HepG2 (cell line): Measurements from ENCODE around the gene MUL1. TPM values are rescaled to one million over a fixed set of nuclear protein-coding genes. Genes with fewer than 3 reads are reported as not detected.

Experiments
- CAMTA2 ChIP-seq: sonication (generic); formaldehyde crosslinking; IDR thresholded peaks from 2 replicates; pipeline ENCODE4 v1.4.0; 2020; ENCODE audit warnings: mild to moderate bottlenecking, missing genetic modification reagents, borderline replicate concordance
- CREM ChIP-seq, 2 experiments: sonication (generic) in 1 of 2; formaldehyde crosslinking in 1 of 2; IDR thresholded peaks; 2 replicates each; pipeline versions ENCODE4 v1.4.0 to v1.6.1; 2016 to 2020; ENCODE audit warnings: antibody characterized with exemption in 1 of 2, mild to moderate bottlenecking in 1 of 2, missing genetic modification reagents in 1 of 2
- FOXP1 ChIP-seq, 2 experiments: fragments of 450-650 bp in 1 of 2; IDR thresholded peaks; 2 replicates each; pipeline ENCODE4 v1.6.1; 2017 to 2018; ENCODE audit warnings: antibody characterized with exemption in 1 of 2
- HOXA9 ChIP-seq: sonication (generic); formaldehyde crosslinking; IDR thresholded peaks from 2 replicates; pipeline ENCODE4 v1.8.1; 2022; ENCODE audit warnings: missing genetic modification reagents, mild to moderate bottlenecking, moderate library complexity, borderline replicate concordance
- PITX1 ChIP-seq: sonication (generic); formaldehyde crosslinking; IDR thresholded peaks from 2 replicates; pipeline ENCODE4 v1.5.1; 2020; ENCODE audit warnings: mild to moderate bottlenecking, missing genetic modification reagents
- RBAK ChIP-seq: sonication (generic); formaldehyde crosslinking; IDR thresholded peaks from 2 replicates; pipeline ENCODE4 v1.5.1; 2020; ENCODE audit warnings: mild to moderate bottlenecking, missing genetic modification reagents
- YEATS2 ChIP-seq: sonication (generic); formaldehyde crosslinking; IDR thresholded peaks from 2 replicates; pipeline ENCODE4 v1.4.0; 2020; ENCODE audit warnings: missing genetic modification reagents, borderline replicate concordance
- ZNF12 ChIP-seq: sonication (generic); formaldehyde crosslinking; IDR thresholded peaks from 2 replicates; pipeline ENCODE4 v1.5.0; 2020; ENCODE audit warnings: missing genetic modification reagents
- ZNF432 ChIP-seq: sonication (generic); formaldehyde crosslinking; IDR thresholded peaks from 2 replicates; pipeline ENCODE4 v1.5.0; 2020; ENCODE audit warnings: missing genetic modification reagents, mild to moderate bottlenecking, borderline replicate concordance
- ZNF879 ChIP-seq: sonication (generic); formaldehyde crosslinking; IDR thresholded peaks from 2 replicates; pipeline ENCODE4 v1.8.1; 2023; ENCODE audit warnings: missing genetic modification reagents
- polyA plus RNA-seq, 8 experiments: library from polyadenylated mRNA; depleted of rRNA in 3 of 8; stranded (reverse) in 7 of 8; unstranded in 1 of 8; fragments of >200 nt; fragmentation: Illumina TruSeq in 4 of 8; extraction: Trizol in 4 of 8; gene quantifications; 2 replicates each; pipeline versions ENCODE4 v1.2.1 to v1.2.3, GENCODE V29; 2011 to 2016; ENCODE audit warnings: low read depth in 4 of 8, missing spikeins in 1 of 8, mixed read lengths in 1 of 8; ENCODE audit not compliant: insufficient read depth in 1 of 8
- total RNA-seq, 5 experiments: library from RNA; depleted of rRNA; stranded (reverse); fragments of >200 nt; fragmentation: Illumina TruSeq; extraction: Trizol; gene quantifications; 2 replicates each; pipeline ENCODE4 v1.2.3, GENCODE V29; 2016; ENCODE audit warnings: low read depth in 1 of 5
- TF ChIP-seq, protein P1 (sequence below): sonication (generic); formaldehyde crosslinking; conservative IDR thresholded peaks from 2 replicates; pipeline ENCODE4 v1.4.0; 2020; ENCODE audit warnings: missing genetic modification reagents
- TF ChIP-seq, protein P2 (sequence below): sonication (generic); formaldehyde crosslinking; conservative IDR thresholded peaks from 2 replicates; pipeline ENCODE4 v1.8.0; 2022; ENCODE audit warnings: low read depth, missing genetic modification reagents
- TF ChIP-seq, protein P3 (sequence below): sonication (generic); formaldehyde crosslinking; conservative IDR thresholded peaks from 2 replicates; pipeline ENCODE4 v1.8.0; 2022; ENCODE audit warnings: mild to moderate bottlenecking, moderate library complexity, missing genetic modification reagents
- TF ChIP-seq, protein P4 (sequence below): conservative IDR thresholded peaks from 2 replicates; pipeline ENCODE4 v1.6.1; 2018; ENCODE audit warnings: missing genetic modification reagents
- TF ChIP-seq, protein P5 (sequence below): IDR thresholded peaks from 2 replicates; pipeline ENCODE4 v1.6.1; 2016
- TF ChIP-seq, protein P6 (sequence below), 2 experiments: sonication (generic) in 1 of 2; formaldehyde crosslinking in 1 of 2; IDR thresholded peaks; 2 replicates each; pipeline versions ENCODE4 v1.5.1 to v1.6.1; 2011 to 2020; ENCODE audit warnings: borderline replicate concordance in 1 of 2, low read depth in 1 of 2, low read length in 1 of 2, mild to moderate bottlenecking in 1 of 2, missing genetic modification reagents in 1 of 2, moderate library complexity in 1 of 2

Gene MUL1
- total and polyA plus RNA-seq, 2 of the 13 experiments (the other 11 are each of a cell fraction or from before 2014, with no cell fraction given) = 21.5 to 26.5 TPM

DNA sequence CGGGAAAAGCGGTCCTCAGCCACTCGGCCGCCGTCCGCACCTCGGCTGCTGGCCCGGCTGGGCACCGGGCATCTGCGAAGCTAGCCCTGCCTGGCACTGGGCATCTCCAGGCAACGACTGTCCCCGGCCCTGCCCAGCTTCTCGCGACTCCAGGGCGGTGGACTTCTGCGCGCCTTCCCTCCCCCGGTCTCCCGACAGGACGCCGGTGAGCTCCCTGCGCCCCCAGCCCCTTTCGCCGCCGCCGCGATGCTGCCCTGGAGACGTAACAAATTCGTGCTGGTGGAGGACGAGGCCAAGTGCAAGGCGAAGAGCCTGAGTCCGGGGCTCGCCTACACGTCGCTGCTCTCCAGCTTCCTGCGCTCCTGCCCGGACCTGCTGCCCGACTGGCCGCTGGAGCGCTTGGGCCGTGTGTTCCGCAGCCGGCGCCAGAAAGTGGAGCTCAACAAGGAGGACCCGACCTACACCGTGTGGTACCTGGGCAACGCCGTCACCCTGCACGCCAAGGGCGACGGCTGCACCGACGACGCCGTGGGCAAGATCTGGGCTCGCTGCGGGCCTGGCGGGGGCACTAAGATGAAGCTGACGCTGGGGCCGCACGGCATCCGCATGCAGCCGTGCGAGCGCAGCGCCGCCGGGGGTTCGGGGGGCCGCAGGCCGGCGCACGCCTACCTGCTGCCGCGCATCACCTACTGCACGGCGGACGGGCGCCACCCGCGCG, 44.9 kb upstream of the MUL1 start (continued):
- TF ChIP-seq, protein P1, sequence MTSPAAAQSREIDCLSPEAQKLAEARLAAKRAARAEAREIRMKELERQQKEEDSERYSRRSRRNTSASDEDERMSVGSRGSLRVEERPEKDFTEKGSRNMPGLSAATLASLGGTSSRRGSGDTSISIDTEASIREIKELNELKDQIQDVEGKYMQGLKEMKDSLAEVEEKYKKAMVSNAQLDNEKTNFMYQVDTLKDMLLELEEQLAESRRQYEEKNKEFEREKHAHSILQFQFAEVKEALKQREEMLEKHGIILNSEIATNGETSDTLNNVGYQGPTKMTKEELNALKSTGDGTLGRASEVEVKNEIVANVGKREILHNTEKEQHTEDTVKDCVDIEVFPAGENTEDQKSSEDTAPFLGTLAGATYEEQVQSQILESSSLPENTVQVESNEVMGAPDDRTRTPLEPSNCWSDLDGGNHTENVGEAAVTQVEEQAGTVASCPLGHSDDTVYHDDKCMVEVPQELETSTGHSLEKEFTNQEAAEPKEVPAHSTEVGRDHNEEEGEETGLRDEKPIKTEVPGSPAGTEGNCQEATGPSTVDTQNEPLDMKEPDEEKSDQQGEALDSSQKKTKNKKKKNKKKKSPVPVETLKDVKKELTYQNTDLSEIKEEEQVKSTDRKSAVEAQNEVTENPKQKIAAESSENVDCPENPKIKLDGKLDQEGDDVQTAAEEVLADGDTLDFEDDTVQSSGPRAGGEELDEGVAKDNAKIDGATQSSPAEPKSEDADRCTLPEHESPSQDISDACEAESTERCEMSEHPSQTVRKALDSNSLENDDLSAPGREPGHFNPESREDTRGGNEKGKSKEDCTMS (CRISPR knock-in tag) = no peak
- TF ChIP-seq, protein P2, sequence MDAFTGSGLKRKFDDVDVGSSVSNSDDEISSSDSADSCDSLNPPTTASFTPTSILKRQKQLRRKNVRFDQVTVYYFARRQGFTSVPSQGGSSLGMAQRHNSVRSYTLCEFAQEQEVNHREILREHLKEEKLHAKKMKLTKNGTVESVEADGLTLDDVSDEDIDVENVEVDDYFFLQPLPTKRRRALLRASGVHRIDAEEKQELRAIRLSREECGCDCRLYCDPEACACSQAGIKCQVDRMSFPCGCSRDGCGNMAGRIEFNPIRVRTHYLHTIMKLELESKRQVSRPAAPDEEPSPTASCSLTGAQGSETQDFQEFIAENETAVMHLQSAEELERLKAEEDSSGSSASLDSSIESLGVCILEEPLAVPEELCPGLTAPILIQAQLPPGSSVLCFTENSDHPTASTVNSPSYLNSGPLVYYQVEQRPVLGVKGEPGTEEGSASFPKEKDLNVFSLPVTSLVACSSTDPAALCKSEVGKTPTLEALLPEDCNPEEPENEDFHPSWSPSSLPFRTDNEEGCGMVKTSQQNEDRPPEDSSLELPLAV = no peak
- TF ChIP-seq ZNF432 (CRISPR knock-in tag) (no peak), CREM (IDR thresholded peaks at IDR 0.05) (no peak), CREM (CRISPR knock-in tag; IDR thresholded peaks at IDR 0.05) (no peak), FOXP1 (IDR thresholded peaks at IDR 0.05) (no peak), FOXP1 (CRISPR knock-in tag; IDR thresholded peaks at IDR 0.05) (no peak), ZNF879 (no peak), PITX1 (no peak), YEATS2 (CRISPR knock-in tag) (no peak), RBAK (CRISPR knock-in tag) (no peak), HOXA9 (CRISPR knock-in tag) (no peak), CAMTA2 (peak; percentile 61; the same call in 1 of the 2 replicates), ZNF12 (CRISPR knock-in tag) (no peak)
- TF ChIP-seq, protein P3, sequence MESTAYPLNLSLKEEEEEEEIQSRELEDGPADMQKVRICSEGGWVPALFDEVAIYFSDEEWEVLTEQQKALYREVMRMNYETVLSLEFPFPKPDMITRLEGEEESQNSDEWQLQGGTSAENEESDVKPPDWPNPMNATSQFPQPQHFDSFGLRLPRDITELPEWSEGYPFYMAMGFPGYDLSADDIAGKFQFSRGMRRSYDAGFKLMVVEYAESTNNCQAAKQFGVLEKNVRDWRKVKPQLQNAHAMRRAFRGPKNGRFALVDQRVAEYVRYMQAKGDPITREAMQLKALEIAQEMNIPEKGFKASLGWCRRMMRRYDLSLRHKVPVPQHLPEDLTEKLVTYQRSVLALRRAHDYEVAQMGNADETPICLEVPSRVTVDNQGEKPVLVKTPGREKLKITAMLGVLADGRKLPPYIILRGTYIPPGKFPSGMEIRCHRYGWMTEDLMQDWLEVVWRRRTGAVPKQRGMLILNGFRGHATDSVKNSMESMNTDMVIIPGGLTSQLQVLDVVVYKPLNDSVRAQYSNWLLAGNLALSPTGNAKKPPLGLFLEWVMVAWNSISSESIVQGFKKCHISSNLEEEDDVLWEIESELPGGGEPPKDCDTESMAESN = no peak
- TF ChIP-seq, protein P4, sequence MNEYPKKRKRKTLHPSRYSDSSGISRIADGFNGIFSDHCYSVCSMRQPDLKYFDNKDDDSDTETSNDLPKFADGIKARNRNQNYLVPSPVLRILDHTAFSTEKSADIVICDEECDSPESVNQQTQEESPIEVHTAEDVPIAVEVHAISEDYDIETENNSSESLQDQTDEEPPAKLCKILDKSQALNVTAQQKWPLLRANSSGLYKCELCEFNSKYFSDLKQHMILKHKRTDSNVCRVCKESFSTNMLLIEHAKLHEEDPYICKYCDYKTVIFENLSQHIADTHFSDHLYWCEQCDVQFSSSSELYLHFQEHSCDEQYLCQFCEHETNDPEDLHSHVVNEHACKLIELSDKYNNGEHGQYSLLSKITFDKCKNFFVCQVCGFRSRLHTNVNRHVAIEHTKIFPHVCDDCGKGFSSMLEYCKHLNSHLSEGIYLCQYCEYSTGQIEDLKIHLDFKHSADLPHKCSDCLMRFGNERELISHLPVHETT (CRISPR knock-in tag) = no peak
- TF ChIP-seq, protein P5, sequence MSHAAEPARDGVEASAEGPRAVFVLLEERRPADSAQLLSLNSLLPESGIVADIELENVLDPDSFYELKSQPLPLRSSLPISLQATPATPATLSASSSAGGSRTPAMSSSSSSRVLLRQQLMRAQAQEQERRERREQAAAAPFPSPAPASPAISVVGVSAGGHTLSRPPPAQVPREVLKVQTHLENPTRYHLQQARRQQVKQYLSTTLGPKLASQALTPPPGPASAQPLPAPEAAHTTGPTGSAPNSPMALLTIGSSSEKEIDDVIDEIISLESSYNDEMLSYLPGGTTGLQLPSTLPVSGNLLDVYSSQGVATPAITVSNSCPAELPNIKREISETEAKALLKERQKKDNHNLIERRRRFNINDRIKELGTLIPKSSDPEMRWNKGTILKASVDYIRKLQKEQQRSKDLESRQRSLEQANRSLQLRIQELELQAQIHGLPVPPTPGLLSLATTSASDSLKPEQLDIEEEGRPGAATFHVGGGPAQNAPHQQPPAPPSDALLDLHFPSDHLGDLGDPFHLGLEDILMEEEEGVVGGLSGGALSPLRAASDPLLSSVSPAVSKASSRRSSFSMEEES (CRISPR knock-in tag) = no peak
- TF ChIP-seq, protein P6, sequence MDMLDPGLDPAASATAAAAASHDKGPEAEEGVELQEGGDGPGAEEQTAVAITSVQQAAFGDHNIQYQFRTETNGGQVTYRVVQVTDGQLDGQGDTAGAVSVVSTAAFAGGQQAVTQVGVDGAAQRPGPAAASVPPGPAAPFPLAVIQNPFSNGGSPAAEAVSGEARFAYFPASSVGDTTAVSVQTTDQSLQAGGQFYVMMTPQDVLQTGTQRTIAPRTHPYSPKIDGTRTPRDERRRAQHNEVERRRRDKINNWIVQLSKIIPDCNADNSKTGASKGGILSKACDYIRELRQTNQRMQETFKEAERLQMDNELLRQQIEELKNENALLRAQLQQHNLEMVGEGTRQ (IDR thresholded peaks at IDR 0.05; ENCODE audit: low read depth, low read length) = no peak
- TF ChIP-seq, protein P6 (CRISPR knock-in tag; IDR thresholded peaks at IDR 0.05; ENCODE audit: borderline replicate concordance) = no peak
